A549 (cell line): Measurements from ENCODE around the gene CCDC18. TPM values are rescaled to one million over a fixed set of nuclear protein-coding genes. Genes with fewer than 3 reads are reported as not detected.

ENCODE experiments used
- ATAC-seq, 2 experiments: fragments of 200-7000 bp in 1 of 2; fragments of >200 bp in 1 of 2; cut with Nextera tagmentation in 1 of 2; cut with Tn5 transposase in 1 of 2; 3 replicates each; pipeline versions ENCODE4 v1.8.0 to v1.9.1; 2018 to 2020; ENCODE audit warnings: mild to moderate bottlenecking in 1 of 2, moderate library complexity in 1 of 2
- CTCF ChIA-PET: fragments of 300-600 bp; sonication (Branson Sonifier 250); formaldehyde crosslinking; extraction: SDS; loops from one replicate; lab custom pipeline; 2021; ENCODE audit warnings: antibody characterized with exemption, inconsistent platforms; lab: Yijun Ruan, JAX
- POLR2A ChIA-PET: fragments of 350-600 bp; formaldehyde crosslinking; extraction: SDS; loops from one replicate; lab custom pipeline; 2021; ENCODE audit warnings: antibody characterized with exemption, inconsistent platforms; lab: Yijun Ruan, JAX
- DNase-seq, 2 experiments: peaks; one replicate each; pipeline versions ENCODE4 v3.0.0 to v3.0.0-alpha.2; 2011 to 2016; ENCODE audit warnings: low read depth in 1 of 2, low spot score in 1 of 2
- FAIRE-seq: peaks from 2 replicates; lab custom pipeline; 2011; peaks lifted over from hg19 to GRCh38; lab: Jason Lieb, UNC
- H3K27ac ChIP-seq, 2 experiments: fragments of >200 bp; sonication (Bioruptor Twin); formaldehyde crosslinking; 3 replicates each; pipeline ENCODE4 v1.5.1; 2016 to 2017
- H3K4me1 ChIP-seq: fragments of >200 bp; sonication (Bioruptor Twin); formaldehyde crosslinking; 3 replicates; pipeline ENCODE4 v1.6.1; 2016
- H3K4me2 ChIP-seq: fragments of >200 bp; sonication (Bioruptor Twin); formaldehyde crosslinking; 3 replicates; pipeline ENCODE4 v1.6.1; 2016
- H3K4me3 ChIP-seq: fragments of >200 bp; sonication (Bioruptor Twin); formaldehyde crosslinking; 3 replicates; pipeline ENCODE4 v1.5.1; 2016
- H3K9me3 ChIP-seq: fragments of >200 bp; sonication (Bioruptor Twin); formaldehyde crosslinking; 3 replicates; pipeline ENCODE4 v1.6.1; 2016
- ATOH8 ChIP-seq: fragments of 250-450 bp; sonication (Bioruptor Pico); IDR thresholded peaks from 2 replicates; pipeline ENCODE4 v1.5.0; 2020; ENCODE audit warnings: low read depth, mild to moderate bottlenecking, moderate library complexity
- BHLHE40 ChIP-seq: IDR thresholded peaks from 2 replicates; pipeline ENCODE4 v1.6.1; 2012; ENCODE audit warnings: low read depth, low read length, inconsistent platforms
- CBX2 ChIP-seq: fragments of 200-600 bp; sonication (generic); IDR thresholded peaks from 2 replicates; pipeline ENCODE4 v1.6.1; 2016; ENCODE audit warnings: low read depth, mild to moderate bottlenecking, borderline replicate concordance
- CEBPB ChIP-seq, 2 experiments: fragments of >200 bp in 1 of 2; sonication (Bioruptor Twin) in 1 of 2; formaldehyde crosslinking in 1 of 2; IDR thresholded peaks; 2 replicates each; pipeline ENCODE4 v1.6.1; 2012 to 2016
- CHD4 ChIP-seq: fragments of 200-600 bp; sonication (generic); IDR thresholded peaks from 2 replicates; pipeline ENCODE4 v1.6.1; 2016; ENCODE audit warnings: antibody characterized with exemption, mild to moderate bottlenecking, borderline replicate concordance
- CTCF ChIP-seq: fragments of >200 bp; sonication (Bioruptor Twin); formaldehyde crosslinking; IDR thresholded peaks from 3 replicates; pipeline ENCODE4 v1.5.1; 2016
- E2F6 ChIP-seq: IDR thresholded peaks from 2 replicates; pipeline ENCODE4 v1.6.1; 2012; ENCODE audit warnings: low read depth, borderline replicate concordance
- EHF ChIP-seq: fragments of 250-450 bp; sonication (Bioruptor Pico); IDR thresholded peaks from 2 replicates; pipeline ENCODE4 v1.5.0; 2020; ENCODE audit warnings: mild to moderate bottlenecking
- EHMT2 ChIP-seq: fragments of 200-600 bp; sonication (generic); IDR thresholded peaks from 2 replicates; pipeline ENCODE4 v1.6.1; 2016; ENCODE audit warnings: antibody characterized with exemption, low read depth, mild to moderate bottlenecking, moderate library complexity
- ELK1 ChIP-seq: fragments of 150-350 bp; IDR thresholded peaks from 2 replicates; pipeline ENCODE4 v1.6.1; 2014; ENCODE audit warnings: low read depth, mild to moderate bottlenecking, low read length
- FOSL2 ChIP-seq, 2 experiments: fragments of 450-650 bp in 1 of 2; fragments of >200 bp in 1 of 2; sonication (Bioruptor Twin) in 1 of 2; formaldehyde crosslinking; IDR thresholded peaks; 2 replicates each; pipeline versions ENCODE4 v1.5.0 to v1.6.1; 2016 to 2020; ENCODE audit warnings: mild to moderate bottlenecking in 1 of 2, moderate library complexity in 1 of 2
- FOXS1 ChIP-seq: fragments of 250-450 bp; sonication (Bioruptor Pico); IDR thresholded peaks from 2 replicates; pipeline ENCODE4 v1.5.0; 2020; ENCODE audit warnings: mild to moderate bottlenecking, moderate library complexity
- HDAC2 ChIP-seq: fragments of 200-600 bp; sonication (generic); IDR thresholded peaks from 2 replicates; pipeline ENCODE4 v1.6.1; 2016
- HEYL ChIP-seq: fragments of 250-450 bp; sonication (Bioruptor Pico); IDR thresholded peaks from 2 replicates; pipeline ENCODE4 v1.8.0; 2021; ENCODE audit warnings: mild to moderate bottlenecking, moderate library complexity
- HOXA7 ChIP-seq: fragments of 250-450 bp; sonication (Bioruptor Pico); IDR thresholded peaks from 2 replicates; pipeline ENCODE4 v1.5.0; 2020; ENCODE audit warnings: mild to moderate bottlenecking, moderate library complexity
- HOXB13 ChIP-seq: fragments of 250-450 bp; sonication (Bioruptor Pico); IDR thresholded peaks from 2 replicates; pipeline ENCODE4 v1.5.0; 2020; ENCODE audit warnings: low read depth, mild to moderate bottlenecking, moderate library complexity
- HOXB5 ChIP-seq: fragments of 250-450 bp; sonication (Bioruptor Pico); IDR thresholded peaks from 2 replicates; pipeline ENCODE4 v1.5.0; 2020; ENCODE audit warnings: mild to moderate bottlenecking, moderate library complexity
- JUNB ChIP-seq: fragments of >200 bp; sonication (Bioruptor Twin); formaldehyde crosslinking; IDR thresholded peaks from 2 replicates; pipeline ENCODE4 v1.6.1; 2016
- KDM1A ChIP-seq: fragments of 200-600 bp; sonication (generic); IDR thresholded peaks from 2 replicates; pipeline ENCODE4 v1.6.1; 2016; ENCODE audit warnings: low read depth, mild to moderate bottlenecking
- MAX ChIP-seq: IDR thresholded peaks from 2 replicates; pipeline ENCODE4 v1.6.1; 2012
- MAZ ChIP-seq: fragments of 150-350 bp; IDR thresholded peaks from 2 replicates; pipeline ENCODE4 v1.6.1; 2014; ENCODE audit warnings: antibody characterized with exemption, low read depth, low read length, borderline replicate concordance
- NR3C1 ChIP-seq: fragments of >200 bp; sonication (Bioruptor Twin); formaldehyde crosslinking; IDR thresholded peaks from 3 replicates; pipeline ENCODE4 v1.6.1; 2017
- POLR2A ChIP-seq: IDR thresholded peaks from 2 replicates; pipeline ENCODE4 v1.6.1; 2012; ENCODE audit warnings: mild to moderate bottlenecking, low read length
- RARB ChIP-seq: fragments of 250-450 bp; sonication (Bioruptor Pico); IDR thresholded peaks from 2 replicates; pipeline ENCODE4 v1.8.0; 2021; ENCODE audit warnings: mild to moderate bottlenecking, moderate library complexity
- REST ChIP-seq: fragments of 200-600 bp; sonication (generic); IDR thresholded peaks from 2 replicates; pipeline ENCODE4 v1.6.1; 2016; ENCODE audit warnings: antibody characterized with exemption, mild to moderate bottlenecking, moderate library complexity
- RFX5 ChIP-seq: fragments of 450-650 bp; IDR thresholded peaks from 2 replicates; pipeline ENCODE4 v1.7.1; 2014; ENCODE audit warnings: antibody characterized with exemption, mild to moderate bottlenecking, moderate library complexity
- SREBF2 ChIP-seq: fragments of 450-650 bp; IDR thresholded peaks from 2 replicates; pipeline ENCODE4 v1.6.1; 2014; ENCODE audit warnings: mild to moderate bottlenecking, moderate library complexity
- ZFP36 ChIP-seq: fragments of 450-650 bp; IDR thresholded peaks from 2 replicates; pipeline ENCODE4 v1.6.1; 2014; ENCODE audit warnings: borderline replicate concordance; ENCODE audit not compliant: partially characterized antibody
- ZNF302 ChIP-seq: fragments of 250-450 bp; sonication (Bioruptor Pico); IDR thresholded peaks from 2 replicates; pipeline ENCODE4 v1.9.0; 2021; ENCODE audit warnings: inconsistent platforms, mild to moderate bottlenecking, moderate library complexity
- ZSCAN20 ChIP-seq: fragments of 250-450 bp; sonication (Bioruptor Pico); IDR thresholded peaks from 2 replicates; pipeline ENCODE4 v1.8.0; 2022; ENCODE audit warnings: mild to moderate bottlenecking, moderate library complexity
- WGBS: methylation state at CpG from one replicate; pipeline ENCODE4 v1.1.6; 2017; ENCODE audit errors: missing lambda C conversion rate; 5-methylcytosine and 5-hydroxymethylcytosine counted together
- polyA plus RNA-seq, 4 experiments: library from polyadenylated mRNA; depleted of rRNA in 3 of 4; stranded (reverse); fragments of >200 nt; fragmentation: RNase III in 1 of 4; extraction: RNeasy Plus Mini Kit Qiagen cat#74134 plus additional on column Dnase treatment in 1 of 4; gene quantifications; 2 replicates in 3 of 4; 3 replicates in 1 of 4; pipeline ENCODE4 v1.2.3, GENCODE V29; 2011 to 2017

The CCDC18 gene
- polyA plus RNA-seq, 2 of the 4 experiments (the other 2 are of a cell fraction) = 9.8 to 10.0 TPM

- H3K4me1 ChIP-seq = no peaks in the 10 kb centered on the region
- no peak overlapping the region for H3K4me3 ChIP-seq
- CTCF ChIA-PET = no interaction called here
- POLR2A ChIA-PET = no interaction called here
- DNase-seq = no peak
- H3K9me3 ChIP-seq = no peaks in the 10 kb centered on the region
- TF ChIP-seq FOXS1 (no peak), REST (no peak), HOXB5 (CRISPR knock-in tag) (no peak), E2F6 (no peak), CEBPB (IDR thresholded peaks at IDR 0.05) (no peak), ZSCAN20 (no peak)
- TF ChIP-seq, all 56 proteins: peak for 0
- FAIRE-seq = no peak
- no peak for ATAC-seq
- H3K27ac ChIP-seq = no peak overlapping the region
- H3K4me2 ChIP-seq = no peak overlapping the region
Measured at GRCh38 chr1:93151474-93151873, 29.1 kb upstream of the CCDC18 start.

- H3K27ac ChIP-seq = no peak overlapping the region
- H3K4me1 ChIP-seq = no peaks in the 10 kb centered on the region
- H3K4me2 ChIP-seq = no peak overlapping the region
- H3K9me3 ChIP-seq = no peaks in the 10 kb centered on the region
- CTCF ChIA-PET = no interaction called here
- DNase-seq = no peak
- WGBS = 86% methylated on average over 2 of the region's 2 CpGs
- no peak for TF ChIP-seq ATOH8
- TF ChIP-seq RFX5 = no peak
- no peak for TF ChIP-seq BHLHE40
- no peak for TF ChIP-seq EHMT2
- TF ChIP-seq ZFP36 = no peak
- no peak for TF ChIP-seq HOXA7 (CRISPR knock-in tag)
- no peak for TF ChIP-seq HEYL
- no peak for TF ChIP-seq JUNB
- TF ChIP-seq POLR2A = no peak
- TF ChIP-seq KDM1A = no peak
- no peak for TF ChIP-seq HOXB5 (CRISPR knock-in tag)
- TF ChIP-seq HDAC2 = no peak
- no peak for TF ChIP-seq MAZ
- no peak for FAIRE-seq
- no peak overlapping the region for H3K4me3 ChIP-seq
- ATAC-seq = no peak
- POLR2A ChIA-PET = no interaction called here
Measured at GRCh38 chr1:93152835-93153234, 27.7 kb upstream of the CCDC18 start.

GRCh38 chr1:93154898-93155297 lies 25.6 kb upstream of the CCDC18 start:
- Histone ChIP-seq H3K9me3 (no peaks in the 10 kb centered on the region), H3K4me1 (no peaks in the 10 kb centered on the region), H3K27ac (no peak overlapping the region), H3K4me2 (no peak overlapping the region), H3K4me3 (no peak overlapping the region)
- POLR2A ChIA-PET = no interaction called here
- ATAC-seq = no peak
- DNase-seq = no peak
- no peak for FAIRE-seq
- CTCF ChIA-PET = no interaction called here
- no peak for TF ChIP-seq ZNF302 (CRISPR knock-in tag)
- TF ChIP-seq HEYL = no peak
- no peak for TF ChIP-seq CBX2
- no peak for TF ChIP-seq NR3C1
- TF ChIP-seq BHLHE40 = no peak
- TF ChIP-seq HOXA7 (CRISPR knock-in tag) = no peak
- TF ChIP-seq FOSL2 (IDR thresholded peaks at IDR 0.05) = no peak
- no peak for TF ChIP-seq FOSL2 (CRISPR knock-in tag; IDR thresholded peaks at IDR 0.05)
- no peak for TF ChIP-seq CTCF
- TF ChIP-seq RARB (CRISPR knock-in tag) = no peak
- no peak for TF ChIP-seq EHF (CRISPR knock-in tag)
- TF ChIP-seq ZSCAN20 = no peak
- TF ChIP-seq FOXS1 = no peak
- no peak for TF ChIP-seq CHD4
- no peak for TF ChIP-seq SREBF2
- no peak for TF ChIP-seq MAX
- TF ChIP-seq HOXB13 (CRISPR knock-in tag) = no peak
- no peak for TF ChIP-seq ELK1
